HCT116 (cell line): Measurements from ENCODE around the gene BCDIN3D.

Experiments used
- CBX3 ChIP-seq: IDR thresholded peaks from 2 replicates; pipeline ENCODE4 v1.6.1; 2012; ENCODE audit warnings: low read depth
- CTCF ChIP-seq, 3 experiments: fragments of 200-600 bp in 1 of 3; sonication (generic) in 1 of 3; IDR thresholded peaks in 2 of 3; conservative IDR thresholded peaks in 1 of 3; 2 replicates each; pipeline ENCODE4 v1.5.1; 2012 to 2017; ENCODE audit warnings: low read depth in 2 of 3, low read length in 2 of 3, antibody characterized with exemption in 1 of 3, borderline replicate concordance in 1 of 3, control low read depth in 1 of 3, mild to moderate bottlenecking in 1 of 3, mixed read lengths in 1 of 3, mixed run types in 1 of 3, moderate library complexity in 1 of 3; ENCODE audit not compliant: insufficient read depth in 1 of 3
- EZH2 ChIP-seq: fragments of 200-600 bp; sonication (generic); IDR thresholded peaks from 2 replicates; pipeline ENCODE4 v1.6.1; 2017; ENCODE audit warnings: antibody characterized with exemption, mixed run types
- EZH2phosphoT487 ChIP-seq: fragments of 200-600 bp; IDR thresholded peaks from 2 replicates; pipeline ENCODE4 v1.6.1; 2018; ENCODE audit warnings: antibody characterized with exemption, borderline replicate concordance
- JUND ChIP-seq: IDR thresholded peaks from 2 replicates; pipeline ENCODE4 v1.6.1; 2012
- MAX ChIP-seq: IDR thresholded peaks from 2 replicates; pipeline ENCODE4 v1.6.1; 2012
- POLR2A ChIP-seq: IDR thresholded peaks from 2 replicates; pipeline ENCODE4 v1.7.0; 2011; ENCODE audit warnings: borderline replicate concordance; ENCODE audit not compliant: insufficient read depth, insufficient read length; ENCODE audit errors: extremely low read depth
- POLR2AphosphoS5 ChIP-seq: IDR thresholded peaks from 2 replicates; pipeline ENCODE4 v1.6.1; 2011; ENCODE audit warnings: mild to moderate bottlenecking, low read depth, low read length, moderate library complexity
- RAD21 ChIP-seq: IDR thresholded peaks from 2 replicates; pipeline ENCODE4 v1.6.1; 2012; ENCODE audit warnings: low read depth, mild to moderate bottlenecking
- REST ChIP-seq: IDR thresholded peaks from 2 replicates; pipeline ENCODE4 v1.6.1; 2012; ENCODE audit warnings: low read depth
- SP1 ChIP-seq: IDR thresholded peaks from 2 replicates; pipeline ENCODE4 v1.6.1; 2012; ENCODE audit warnings: low read depth
- TCF7L2 ChIP-seq: IDR thresholded peaks from 2 replicates; pipeline ENCODE4 v1.7.0; 2011; ENCODE audit warnings: borderline replicate concordance, inconsistent platforms; ENCODE audit not compliant: insufficient read depth, insufficient read length; ENCODE audit errors: extremely low read depth
- YY1 ChIP-seq: IDR thresholded peaks from 2 replicates; pipeline ENCODE4 v1.6.1; 2011; ENCODE audit warnings: low read length, low read depth, moderate library complexity, mild to moderate bottlenecking; ENCODE audit not compliant: insufficient replicate concordance; ENCODE audit errors: extremely low read depth
- ZNF274 ChIP-seq: fragments of 200-500 bp; sonication (Bioruptor generic); IDR thresholded peaks from 2 replicates; pipeline ENCODE4 v1.6.1; 2014; ENCODE audit warnings: mild to moderate bottlenecking, low read depth, low read length, inconsistent platforms

GRCh38 chr12:49890096-49890461 is 47.2 kb upstream of the BCDIN3D start:
- TF ChIP-seq RAD21 (no peak), CTCF (IDR thresholded peaks at IDR 0.05 in 2 of 3, conservative IDR thresholded peaks at IDR 0.05 in 1 of 3; ENCODE audit: borderline replicate concordance in 1 of 3, insufficient read depth in 1 of 3, low read depth in 2 of 3, low read length in 2 of 3) (no peak), YY1 (no peak), CBX3 (no peak), TCF7L2 (no peak), JUND (no peak), MAX (no peak), EZH2 (no peak), POLR2AphosphoS5 (no peak), ZNF274 (no peak), REST (no peak), EZH2phosphoT487 (no peak), SP1 (no peak), POLR2A (no peak)
